ENCODE data around the gene HTT. TPM values are rescaled to one million over a fixed set of nuclear protein-coding genes. Genes with fewer than 3 reads are reported as not detected.

The HTT gene
- total and polyA plus RNA-seq, 2 of the 8 experiments (the other 6 are each of a cell fraction or from before 2014, with no cell fraction given): 24.0 to 71.0 TPM

DNA sequence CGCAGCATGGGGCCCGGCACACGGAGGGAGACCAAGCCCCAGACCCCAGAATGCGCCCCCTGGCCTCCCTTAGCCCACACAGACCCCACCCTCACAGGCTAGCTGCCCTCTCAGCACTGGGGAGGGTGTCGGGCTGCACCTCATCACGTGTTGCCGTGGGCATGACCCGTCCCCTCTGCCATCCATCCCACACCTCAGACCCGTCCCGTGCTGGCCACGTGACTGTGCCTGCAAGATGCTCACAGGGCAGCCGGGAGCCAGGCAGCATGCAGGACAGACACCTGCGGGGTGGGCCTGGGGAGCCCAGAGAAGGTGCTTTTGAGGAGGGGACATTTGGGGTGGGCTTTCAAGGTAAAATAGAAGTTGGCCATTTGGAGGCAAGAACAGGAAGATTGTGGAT, 179.3 kb downstream of the HTT start:
- H3K4ac ChIP-seq (replicated peaks; ENCODE audit: insufficient read length, low read depth, low read length): no peak overlapping the region
- FAIRE-seq (no peak), DNase-seq (ENCODE audit: low read depth in 1 of 2, low spot score in 2 of 2) (peak in 1 of 2 experiments; percentile 40)
- H3K14ac ChIP-seq (ENCODE audit: insufficient read length): no peak overlapping the region
- H2BK15ac ChIP-seq (ENCODE audit: low read length): no peak overlapping the region
- H3K4me1 ChIP-seq (replicated peaks in 1 of 4; ENCODE audit: control insufficient read depth in 3 of 4, insufficient read depth in 4 of 4, low read length in 3 of 4): peaks cover 0 to 8% (median 0%) of the 10 kb centered on the region in 4 experiments; a peak in 3 of 7 replicates
- ChIA-PET CTCF (ENCODE audit: partially characterized antibody) (interaction anchor here (0.6 to 0.8 kb wide), 2 partner anchors 65 to 244 kb away, joined by 3 read pairs; no protein-coding TSS in a partner anchor), POLR2A (ENCODE audit: partially characterized antibody) (no interaction called here)
- H4K5ac ChIP-seq (ENCODE audit: insufficient read length, low read depth, low read length): no peak overlapping the region
- no peak overlapping the region for H2AK5ac ChIP-seq (ENCODE audit: low read depth, low read length)
- no peak overlapping the region for H4K8ac ChIP-seq (ENCODE audit: extremely low read depth, insufficient read depth, low read length)
- H2BK12ac ChIP-seq (ENCODE audit: low read depth, low read length): no peak overlapping the region
- no peaks in the 10 kb centered on the region for H3K79me2 ChIP-seq (ENCODE audit: control insufficient read depth in 1 of 2, insufficient read depth in 2 of 2, low read length in 2 of 2)
- H3K23me2 ChIP-seq (ENCODE audit: low read depth, low read length): no peaks in the 10 kb centered on the region
- no peak overlapping the region for H3K18ac ChIP-seq (ENCODE audit: extremely low read depth, low read length)
- no peaks in the 10 kb centered on the region for H3K9me3 ChIP-seq (ENCODE audit: insufficient read depth in 2 of 2, low read depth in 1 of 2, low read length in 1 of 2)
- 92% methylated on average over 13 of the region's 13 CpGs; no CpG with 5 or more reads in 1 of the 2 experiments for WGBS, 2 experiments (ENCODE audit: extremely low coverage in 1 of 2, insufficient coverage in 1 of 2, insufficient read length in 1 of 2, insufficient replicate concordance in 2 of 2, low coverage in 1 of 2, low lambda C conversion rate in 2 of 2, missing lambda C conversion rate in 1 of 2)
- H3K36me3 ChIP-seq (ENCODE audit: control insufficient read depth in 2 of 4, insufficient read depth in 4 of 4, low read length in 3 of 4): no peaks in the 10 kb centered on the region
- no peaks in the 10 kb centered on the region for H3K79me1 ChIP-seq (ENCODE audit: low read depth, low read length)
- H4K91ac ChIP-seq (replicated peaks; ENCODE audit: insufficient read length, low read length): no peak overlapping the region
- no peak overlapping the region for H2BK120ac ChIP-seq (replicated peaks; ENCODE audit: low read depth, low read length)
- H3K23ac ChIP-seq (ENCODE audit: insufficient read length): no peak overlapping the region
- H2AFZ ChIP-seq (ENCODE audit: low read length): no peak overlapping the region
- peaks cover 0 to 7% of the 10 kb centered on the region in 2 experiments for H4K20me1 ChIP-seq (replicated peaks in 1 of 2; ENCODE audit: control insufficient read depth in 1 of 2, insufficient read depth in 2 of 2, low read length in 2 of 2)
- no peak overlapping the region for H3K4me3 ChIP-seq (ENCODE audit: extremely low read depth in 1 of 4, insufficient read depth in 2 of 4, low read depth in 3 of 4, low read length in 4 of 4)
- no peak overlapping the region for H3K9ac ChIP-seq (replicated peaks in 1 of 4; ENCODE audit: extremely low read depth in 1 of 4, low read depth in 3 of 4, low read length in 3 of 4)
- no peak overlapping the region for H3K27ac ChIP-seq (ENCODE audit: low read depth, low read length)
- H2BK20ac ChIP-seq (ENCODE audit: low read length): no peak overlapping the region
- no peaks in the 10 kb centered on the region for H3K27me3 ChIP-seq (replicated peaks in 1 of 4; ENCODE audit: control insufficient read depth in 3 of 4, extremely low read depth in 1 of 4, insufficient read depth in 3 of 4, low read length in 3 of 4)
- TF ChIP-seq SAP30 (IDR thresholded peaks at IDR 0.05; ENCODE audit: insufficient read depth, insufficient replicate concordance, low read length) (no peak), EP300 (IDR thresholded peaks at IDR 0.05; ENCODE audit: borderline replicate concordance in 1 of 2, low read depth in 2 of 2, low read length in 2 of 2) (no peak), SRF (IDR thresholded peaks at IDR 0.05; ENCODE audit: low read depth, low read length) (no peak), EGR1 (IDR thresholded peaks at IDR 0.05; ENCODE audit: borderline replicate concordance, low read depth, low read length) (no peak), CEBPB (IDR thresholded peaks at IDR 0.05; ENCODE audit: low read depth, low read length) (no peak), CTBP2 (IDR thresholded peaks at IDR 0.05; ENCODE audit: borderline replicate concordance, insufficient read depth, insufficient read length, low read length) (no peak)
- H3K56ac ChIP-seq (replicated peaks; ENCODE audit: insufficient read length, low read depth, low read length): no peak overlapping the region
- H2BK5ac ChIP-seq (ENCODE audit: low read depth, low read length): no peak overlapping the region
- no peak overlapping the region for H3K4me2 ChIP-seq (ENCODE audit: insufficient read depth in 1 of 2, low read depth in 2 of 2, low read length in 2 of 2)
